IPS-18c (cell line): ENCODE results near the gene RNU5D-1.
"Not testable (repeated sequence)": the region's sequence is repeated elsewhere in the genome, so short reads cannot be mapped to it uniquely, and the experiment has no call there.

Experiments
- H3K4me3 ChIP-seq: 2 replicates; pipeline ENCODE4 v1.7.0; 2013; ENCODE audit warnings: low read depth, mild to moderate bottlenecking, low read length, moderate library complexity; ENCODE audit not compliant: insufficient read depth
- H3K9me3 ChIP-seq: one replicate; pipeline ENCODE4 v1.6.1; 2013; ENCODE audit warnings: mild to moderate bottlenecking, low read length, moderate library complexity; ENCODE audit not compliant: control insufficient read depth, insufficient read depth

RNU5D-1 gene

DNA sequence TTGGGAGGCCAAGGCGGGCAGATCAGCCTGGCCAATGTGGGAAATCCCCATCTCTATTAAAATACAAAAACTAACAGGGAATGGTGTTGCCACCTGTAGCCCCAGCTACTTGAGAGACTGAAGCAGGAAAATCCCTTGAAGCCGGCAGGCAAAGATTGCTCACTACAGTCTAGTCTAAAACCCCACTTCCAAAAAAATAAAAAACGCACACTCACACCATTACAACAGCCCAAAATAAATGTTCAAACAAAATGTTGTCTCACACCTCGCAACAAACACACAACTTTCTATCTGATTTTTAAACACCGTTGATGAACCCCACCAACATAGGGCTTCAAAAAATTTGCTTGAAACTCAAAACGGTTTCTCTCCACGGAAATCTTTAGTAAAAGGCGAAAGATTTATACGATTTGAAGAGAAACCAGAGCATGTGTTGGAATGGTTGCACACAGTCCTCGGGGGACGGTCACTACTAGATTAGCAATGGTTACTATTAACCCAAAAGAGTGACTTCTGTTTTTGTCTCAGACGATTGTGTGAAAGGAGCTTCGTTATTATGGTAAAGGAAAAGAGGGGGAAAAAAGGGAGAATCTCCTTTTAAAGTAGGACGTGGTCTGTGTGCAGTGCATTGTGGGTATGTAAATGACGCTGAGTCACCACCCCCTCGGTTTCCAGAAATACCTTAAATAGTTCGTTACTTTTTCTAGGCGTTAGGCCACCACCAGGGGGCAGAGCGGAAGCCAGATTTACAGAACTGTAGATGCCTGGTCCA lies at the start of gene RNU5D-1:
RNU5D-1 (minus strand) TSS at position 430 of the 772 bp plus-strand sequence.
- Histone ChIP-seq H3K9me3 (no peaks in the 10 kb centered on the region), H3K4me3 (no peak within 1 kb of the TSS)

- Histone ChIP-seq H3K4me3 (no peak overlapping the region), H3K9me3 (peaks cover 2% of the 10 kb centered on the region)
Observed at GRCh38 chr1:44780583-44781121, 49.7 kb upstream of the RNU5D-1 start.

DNA sequence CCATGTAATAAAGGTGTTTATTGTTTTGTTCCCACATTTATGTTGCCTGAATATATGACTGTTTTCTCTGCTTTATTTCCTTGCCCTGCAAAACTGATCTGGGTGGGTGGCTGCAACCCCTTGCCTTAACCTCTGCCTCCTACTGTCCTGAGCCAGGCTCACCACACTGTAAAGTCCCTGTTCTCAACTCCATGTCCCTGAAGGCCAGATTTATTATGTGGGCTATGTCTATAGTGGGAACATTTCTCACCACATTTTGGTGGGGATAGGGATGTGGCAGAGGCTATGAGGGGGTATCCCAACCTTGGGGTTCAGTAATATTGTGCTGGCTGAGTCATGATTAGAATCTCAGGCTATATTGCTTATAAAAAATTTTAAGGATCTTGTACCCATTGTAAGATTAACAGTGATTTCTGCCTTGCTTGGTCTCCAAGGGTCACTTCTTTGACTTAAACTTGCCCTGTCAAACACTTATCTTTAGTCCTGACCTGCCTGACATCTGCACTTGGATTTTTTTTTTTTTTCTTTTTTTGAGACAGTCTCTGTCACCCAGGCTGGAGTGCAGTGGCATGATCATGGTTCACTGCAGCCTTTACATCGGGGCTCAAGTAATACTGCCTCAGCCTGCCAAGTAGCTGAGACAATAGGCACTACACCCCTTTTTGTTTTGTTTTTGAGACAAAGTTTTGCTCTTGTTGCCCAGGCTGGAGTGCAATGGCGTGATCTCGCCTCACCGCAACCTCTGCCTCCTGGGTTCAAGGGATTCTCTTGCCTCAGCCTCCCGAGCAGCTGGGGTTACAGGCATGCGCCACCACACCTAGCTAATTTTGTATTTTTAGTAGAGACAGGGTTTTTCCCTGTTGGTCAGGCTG lies 48.0 kb upstream of the RNU5D-1 start:
- no peak overlapping the region for H3K4me3 ChIP-seq

DNA sequence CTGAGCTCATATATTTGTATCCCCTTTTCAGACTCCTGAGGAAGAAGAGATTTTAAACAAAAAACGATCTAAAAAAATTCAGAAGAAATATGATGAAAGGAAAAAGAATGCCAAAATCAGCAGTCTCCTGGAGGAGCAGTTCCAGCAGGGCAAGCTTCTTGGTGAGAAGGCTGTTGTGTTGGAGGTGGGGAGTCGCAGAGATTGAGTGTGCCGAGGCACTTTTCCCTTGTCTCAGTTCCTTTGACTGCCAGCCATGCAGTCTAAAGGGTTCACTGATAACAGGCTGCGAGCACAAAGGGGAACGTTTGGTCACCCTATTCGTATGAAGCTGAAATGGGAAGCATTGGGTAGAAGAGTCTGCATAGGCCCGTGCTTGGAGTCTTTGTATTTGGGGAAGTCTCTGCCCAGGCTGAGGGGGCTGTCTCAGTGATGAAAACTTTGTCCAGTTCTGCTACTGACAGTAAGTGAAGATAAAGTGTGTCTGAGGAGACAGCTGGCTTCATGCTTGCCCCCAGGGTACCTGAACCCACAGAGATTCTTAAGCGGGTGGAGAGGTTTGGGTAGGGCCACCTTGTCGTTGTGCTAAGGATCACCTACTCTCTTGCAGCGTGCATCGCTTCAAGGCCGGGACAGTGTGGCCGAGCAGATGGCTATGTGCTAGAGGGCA lies 47.1 kb upstream of the RNU5D-1 start:
- no peak overlapping the region for H3K4me3 ChIP-seq
- peaks cover 5% of the 10 kb centered on the region for H3K9me3 ChIP-seq

More for the DNA sequence above, 48.0 kb upstream of the RNU5D-1 start:
- H3K9me3 ChIP-seq, result peaks cover 5% of the 10 kb centered on the region

GRCh38 chr1:44777547-44777946 lies 46.6 kb upstream of the RNU5D-1 start:
- H3K9me3 ChIP-seq, result peaks cover 5% of the 10 kb centered on the region
- peak overlapping the region; percentile 86; the same call in 1 of the 2 replicates for H3K4me3 ChIP-seq

- H3K9me3 ChIP-seq, result peaks cover 5% of the 10 kb centered on the region
Observed at GRCh38 chr1:44776730-44777068, 45.7 kb upstream of the RNU5D-1 start.

DNA sequence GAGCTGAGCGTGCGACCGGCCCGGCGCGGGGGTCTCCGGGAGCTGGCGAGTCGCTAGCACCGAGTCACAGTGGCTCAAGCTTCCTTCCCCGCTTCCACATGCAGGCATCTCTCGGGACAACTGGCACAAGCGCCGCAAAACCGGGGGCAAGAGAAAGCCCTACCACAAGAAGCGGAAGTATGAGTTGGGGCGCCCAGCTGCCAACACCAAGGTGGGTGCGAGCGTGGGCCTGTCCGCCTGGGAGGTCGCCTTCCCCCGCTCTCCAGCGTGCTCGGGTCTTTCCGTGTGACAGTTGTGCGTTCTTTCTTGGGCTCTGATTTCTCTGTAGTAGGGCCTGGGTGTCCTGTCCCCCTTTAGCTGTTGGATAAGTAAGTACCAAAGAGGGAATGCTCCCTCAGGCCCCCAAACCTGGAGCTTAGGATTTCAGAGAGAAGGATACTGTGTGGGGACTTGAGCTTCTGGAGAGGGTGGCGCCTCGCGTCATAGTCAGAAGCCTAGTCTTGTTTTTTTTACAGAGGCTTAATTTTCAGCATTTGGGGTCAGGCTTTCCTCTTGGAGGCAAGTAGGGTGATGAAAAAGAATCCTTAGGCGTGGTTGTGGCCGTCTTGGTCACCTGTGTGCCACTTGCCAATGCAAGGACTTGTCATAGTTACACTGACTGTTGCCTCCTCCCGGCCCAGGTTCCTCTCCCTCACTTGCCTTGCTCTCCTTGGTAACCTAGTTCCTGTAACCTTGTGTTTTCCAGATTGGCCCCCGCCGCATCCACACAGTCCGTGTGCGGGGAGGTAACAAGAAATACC lies 45.2 kb upstream of the RNU5D-1 start:
- Histone ChIP-seq H3K9me3 (peaks cover 5% of the 10 kb centered on the region), H3K4me3 (peak overlapping the region; percentile 86)

More at GRCh38 chr1:44776730-44777068, 45.7 kb upstream of the RNU5D-1 start:
- H3K4me3 ChIP-seq, result peak overlapping the region; percentile 86

DNA sequence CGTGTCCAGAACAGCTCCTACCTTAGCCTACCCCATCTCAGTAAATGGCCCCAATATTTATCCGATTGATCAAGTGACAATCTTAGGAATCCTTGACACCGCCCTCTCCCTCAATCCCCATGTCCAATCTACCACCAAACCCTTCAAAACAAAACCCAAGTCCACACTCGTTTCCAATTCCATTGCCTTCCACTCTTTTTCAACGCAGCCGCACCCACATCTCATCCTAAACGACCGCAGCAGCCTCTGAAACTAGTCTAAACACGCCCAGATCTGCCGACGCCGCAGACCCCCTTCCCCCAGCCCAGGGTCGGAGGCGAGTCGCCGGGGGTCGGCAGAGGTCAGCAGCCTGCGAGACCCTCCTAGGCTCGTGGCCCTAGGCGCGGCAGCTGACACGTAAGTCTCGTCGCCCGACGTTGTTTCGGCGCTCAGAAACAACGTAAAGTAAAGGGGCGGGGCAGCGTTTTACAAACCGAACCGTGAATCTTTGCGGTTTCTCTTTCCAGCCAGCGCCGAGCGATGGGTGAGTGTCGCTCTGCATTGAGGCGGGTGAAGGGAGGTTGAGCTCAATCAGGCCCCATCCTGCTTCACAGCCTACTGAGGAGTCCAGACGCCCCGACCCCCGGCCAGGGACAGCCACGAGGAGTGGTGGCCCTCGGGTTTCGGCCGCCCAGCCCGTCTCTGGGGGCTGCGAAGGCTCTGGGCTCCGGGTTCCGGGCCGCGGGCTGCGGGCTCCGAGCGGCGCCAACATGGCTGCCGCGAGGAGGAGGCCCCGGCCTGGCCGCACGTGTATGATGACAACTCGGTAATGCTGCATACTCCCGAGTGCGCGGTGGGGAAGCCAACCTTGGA lies 44.3 kb upstream of the RNU5D-1 start, which contains the start of gene RPS8:
RPS8 (plus strand) TSS at position 463 of the 852 bp plus-strand sequence; CDS start at position 520, 57 bp downstream.
- Histone ChIP-seq H3K9me3 (peaks cover 5% of the 10 kb centered on the region), H3K4me3 (peak within 1 kb of the TSS; percentile 86)

DNA sequence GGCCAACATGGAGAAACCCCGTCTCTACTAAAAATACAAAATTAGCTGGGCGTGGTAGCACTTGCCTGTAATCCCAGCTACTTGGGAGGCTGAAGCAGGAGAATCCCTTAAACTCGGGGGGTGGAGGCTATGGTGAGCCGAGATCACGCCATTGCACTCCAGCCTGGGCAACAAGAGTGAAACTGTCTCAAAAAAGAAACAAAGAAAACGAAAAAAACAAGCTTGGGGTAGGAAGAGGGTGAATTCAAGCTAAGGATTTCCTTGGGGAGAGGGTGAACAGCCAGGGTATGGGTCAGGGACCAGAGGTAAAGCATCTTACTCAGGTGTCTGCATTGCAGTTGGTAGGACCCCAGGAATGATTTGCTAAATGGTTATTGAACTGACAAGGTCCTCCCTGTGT lies 35.5 kb upstream of the RNU5D-1 start:
- H3K4me3 ChIP-seq, H3K9me3 ChIP-seq: not testable (repeated sequence)

- no peaks in the 10 kb centered on the region for H3K9me3 ChIP-seq
Observed at GRCh38 chr1:44760876-44761275, 29.9 kb upstream of the RNU5D-1 start.

GRCh38 chr1:44759077-44759476 lies 28.1 kb upstream of the RNU5D-1 start:
- Histone ChIP-seq H3K4me3 (no peak overlapping the region), H3K9me3 (no peaks in the 10 kb centered on the region)

More at GRCh38 chr1:44760876-44761275, 29.9 kb upstream of the RNU5D-1 start:
- no peak overlapping the region for H3K4me3 ChIP-seq

DNA sequence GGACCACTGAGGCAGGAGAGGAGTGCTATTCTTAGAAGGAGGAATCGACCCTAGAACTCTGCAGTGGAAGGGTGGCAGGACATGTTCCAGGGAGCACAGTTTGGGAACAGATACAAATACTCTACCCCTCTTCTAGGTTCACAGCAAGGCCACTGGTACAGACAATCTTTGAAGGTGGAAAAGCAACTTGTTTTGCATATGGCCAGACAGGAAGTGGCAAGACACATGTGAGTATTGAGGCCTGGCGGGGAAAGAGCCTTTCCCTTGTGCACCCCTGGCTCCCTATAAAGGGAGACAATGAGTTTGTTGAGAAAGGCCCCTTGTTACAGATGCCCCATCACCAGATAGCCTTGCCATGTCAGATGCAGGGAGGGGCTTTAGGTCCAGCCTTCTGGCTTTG lies 26.4 kb upstream of the RNU5D-1 start:
- Histone ChIP-seq H3K9me3 (no peaks in the 10 kb centered on the region), H3K4me3 (no peak overlapping the region)

DNA sequence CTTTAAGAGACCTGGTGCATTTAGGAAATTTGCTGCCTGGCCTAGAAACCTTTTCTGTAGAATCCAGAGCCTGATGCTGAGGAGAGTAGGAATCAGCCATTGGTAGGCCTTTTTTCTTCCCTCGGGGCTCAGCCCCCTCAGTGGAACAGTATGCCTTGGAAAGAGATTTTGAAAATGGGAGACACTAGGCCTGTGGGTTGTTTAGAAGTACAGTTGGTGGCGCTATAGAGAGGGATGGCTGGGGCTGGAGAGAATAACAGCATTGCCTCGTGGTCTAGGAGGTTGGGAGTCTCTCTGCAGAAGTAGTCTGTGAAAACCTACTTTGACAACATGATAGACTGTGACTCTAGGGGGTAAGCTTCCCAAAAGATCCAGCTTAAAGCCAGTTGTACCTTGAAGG lies 16.9 kb upstream of the RNU5D-1 start:
- no peak overlapping the region for H3K4me3 ChIP-seq
- H3K9me3 ChIP-seq, result no peaks in the 10 kb centered on the region

GRCh38 chr1:44743211-44743610 lies 12.2 kb upstream of the RNU5D-1 start:
- Histone ChIP-seq H3K9me3 (peaks cover 2% of the 10 kb centered on the region), H3K4me3 (no peak overlapping the region)

GRCh38 chr1:44740179-44740617 lies 9.2 kb upstream of the RNU5D-1 start:
- H3K9me3 ChIP-seq, result peaks cover 2% of the 10 kb centered on the region
- peak overlapping the region; percentile 85 for H3K4me3 ChIP-seq
